ENCODE measurements around the gene ITGBL1. TPM values are rescaled to one million over a fixed set of nuclear protein-coding genes. Genes with fewer than 3 reads are reported as not detected.

The ITGBL1 gene
- total RNA-seq, 6 experiments from 2014 or later: 0.64 to 3.8 (median 1.6) TPM

- H3K4me3 ChIP-seq: no peak overlapping the region
- no peak for ATAC-seq
- no peaks in the 10 kb centered on the region for H3K4me1 ChIP-seq
- TF ChIP-seq CTCF (IDR thresholded peaks at IDR 0.05) (no peak), POLR2A (IDR thresholded peaks at IDR 0.05) (no peak)
- no peaks in the 10 kb centered on the region for H3K36me3 ChIP-seq
- no peaks in the 10 kb centered on the region for H3K9me3 ChIP-seq
- intact Hi-C loops (cut with DNase I): no loop called here
- no peak for DNase-seq
- no peak overlapping the region for H3K27ac ChIP-seq
- H3K27me3 ChIP-seq: no peaks in the 10 kb centered on the region
Observed at GRCh38 chr13:101555610-101556009, 103.1 kb downstream of the ITGBL1 start.

- no peaks in the 10 kb centered on the region for H3K36me3 ChIP-seq
- no peaks in the 10 kb centered on the region for H3K9me3 ChIP-seq
- H3K27me3 ChIP-seq: no peaks in the 10 kb centered on the region
- intact Hi-C loops (cut with DNase I): no loop called here
- 80% methylated on average over 3 of the region's 3 CpGs for WGBS (ENCODE audit: insufficient coverage, low coverage, low lambda C conversion rate, missing lambda C conversion rate)
- TF ChIP-seq POLR2A (IDR thresholded peaks at IDR 0.05) (no peak), CTCF (IDR thresholded peaks at IDR 0.05) (no peak)
- no peaks in the 10 kb centered on the region for H3K4me1 ChIP-seq
- H3K27ac ChIP-seq: no peak overlapping the region
- DNase-seq (no peak), ATAC-seq (no peak)
- H3K4me3 ChIP-seq: no peak overlapping the region
Observed at GRCh38 chr13:101556676-101557123, 104.2 kb downstream of the ITGBL1 start.

GRCh38 chr13:101565317-101565716, 112.8 kb downstream of the ITGBL1 start:
- intact Hi-C loops (cut with DNase I): no loop called here
- H3K27ac ChIP-seq: no peak overlapping the region
- 91% methylated on average over 1 of the region's 1 CpG for WGBS (ENCODE audit: insufficient coverage, low coverage, low lambda C conversion rate, missing lambda C conversion rate)
- no peaks in the 10 kb centered on the region for H3K36me3 ChIP-seq
- no peak for TF ChIP-seq CTCF (IDR thresholded peaks at IDR 0.05)
- no peak for TF ChIP-seq POLR2A (IDR thresholded peaks at IDR 0.05)
- no peak for DNase-seq
- no peak for ATAC-seq
- H3K27me3 ChIP-seq: no peaks in the 10 kb centered on the region
- H3K9me3 ChIP-seq: no peaks in the 10 kb centered on the region
- no peak overlapping the region for H3K4me3 ChIP-seq
- H3K4me1 ChIP-seq: no peaks in the 10 kb centered on the region

- intact Hi-C loops (cut with DNase I): no loop called here
- WGBS (ENCODE audit: insufficient coverage, low coverage, low lambda C conversion rate, missing lambda C conversion rate): 81% methylated on average over 4 of the region's 4 CpGs
- H3K27me3 ChIP-seq: no peaks in the 10 kb centered on the region
- TF ChIP-seq POLR2A (IDR thresholded peaks at IDR 0.05): no peak
- TF ChIP-seq CTCF (IDR thresholded peaks at IDR 0.05): no peak
- H3K27ac ChIP-seq: no peak overlapping the region
- H3K9me3 ChIP-seq: no peaks in the 10 kb centered on the region
- H3K4me1 ChIP-seq: no peaks in the 10 kb centered on the region
- no peak for DNase-seq
- no peak overlapping the region for H3K4me3 ChIP-seq
- no peaks in the 10 kb centered on the region for H3K36me3 ChIP-seq
- ATAC-seq: no peak
Observed at GRCh38 chr13:101567841-101568240, 115.4 kb downstream of the ITGBL1 start.

- ATAC-seq (no peak), DNase-seq (no peak)
- Histone ChIP-seq H3K36me3 (no peaks in the 10 kb centered on the region), H3K4me3 (no peak overlapping the region), H3K9me3 (no peaks in the 10 kb centered on the region), H3K4me1 (no peaks in the 10 kb centered on the region), H3K27ac (no peak overlapping the region), H3K27me3 (no peaks in the 10 kb centered on the region)
- TF ChIP-seq CTCF (IDR thresholded peaks at IDR 0.05): no peak
- 92% methylated on average over 1 of the region's 1 CpG for WGBS (ENCODE audit: insufficient coverage, low coverage, low lambda C conversion rate, missing lambda C conversion rate)
- intact Hi-C loops (cut with DNase I): no loop called here
Observed at GRCh38 chr13:101569807-101570206, 117.3 kb downstream of the ITGBL1 start.
